HG02678 (cell line): Measurements from ENCODE around the gene ARHGAP21.
"Not testable (repeated sequence)": the region's sequence is repeated elsewhere in the genome, so short reads cannot be mapped to it uniquely, and the experiment has no call there.

Experiments used
- ATAC-seq: cut with Tn5 transposase; IDR thresholded peaks from one replicate; pipeline ENCODE4 v1.9.1; 2021; ENCODE audit warnings: mild to moderate bottlenecking, moderate library complexity; ENCODE audit not compliant: unreplicated experiment

Gene ARHGAP21

DNA sequence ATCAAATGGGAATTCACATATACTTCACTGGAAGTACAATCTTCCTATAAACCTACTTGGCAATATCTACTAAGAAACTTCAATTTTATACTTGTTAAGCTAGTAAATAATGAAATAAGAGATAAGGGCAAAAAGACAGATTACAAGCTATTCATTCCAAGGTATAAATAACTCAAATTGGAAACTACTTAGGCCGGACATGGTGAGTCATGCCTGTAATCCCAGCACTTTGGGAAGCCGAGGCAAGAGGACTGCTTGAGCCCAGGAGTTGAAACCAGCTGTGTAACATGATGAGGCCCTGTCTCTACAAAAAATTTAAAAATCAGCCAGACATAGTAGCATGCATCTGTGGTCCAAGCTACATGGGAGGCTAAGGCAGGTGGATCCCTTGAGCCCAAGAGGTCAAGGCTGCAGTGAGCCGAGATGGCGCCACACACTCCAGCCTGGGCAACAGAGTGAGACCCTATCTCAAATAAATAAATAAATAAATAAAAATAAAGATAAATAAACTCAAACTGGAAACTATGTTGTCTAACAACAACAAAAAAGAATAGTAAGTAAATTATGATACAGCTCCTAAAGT lies 37.6 kb downstream of the ARHGAP21 start:
- ATAC-seq = no peak

DNA sequence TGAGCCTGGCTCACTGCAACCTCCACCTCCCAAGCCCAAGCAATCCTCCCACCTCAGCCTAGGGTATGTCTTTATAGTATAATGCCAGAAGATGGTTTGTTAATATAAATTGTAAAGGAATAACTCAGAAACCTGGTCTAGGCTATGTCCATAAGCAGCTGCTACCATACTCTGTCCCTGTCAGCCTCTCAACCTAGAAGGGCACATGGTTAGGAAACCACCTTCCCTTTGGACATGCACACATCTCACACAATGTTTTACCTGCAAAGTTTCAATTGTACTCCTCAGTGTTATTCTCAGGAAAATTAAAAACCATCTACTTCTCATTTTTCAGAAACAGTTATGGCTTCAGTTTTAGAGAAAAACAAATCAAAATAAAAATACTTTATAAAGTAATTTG lies 40.1 kb downstream of the ARHGAP21 start:
- ATAC-seq = no peak

DNA sequence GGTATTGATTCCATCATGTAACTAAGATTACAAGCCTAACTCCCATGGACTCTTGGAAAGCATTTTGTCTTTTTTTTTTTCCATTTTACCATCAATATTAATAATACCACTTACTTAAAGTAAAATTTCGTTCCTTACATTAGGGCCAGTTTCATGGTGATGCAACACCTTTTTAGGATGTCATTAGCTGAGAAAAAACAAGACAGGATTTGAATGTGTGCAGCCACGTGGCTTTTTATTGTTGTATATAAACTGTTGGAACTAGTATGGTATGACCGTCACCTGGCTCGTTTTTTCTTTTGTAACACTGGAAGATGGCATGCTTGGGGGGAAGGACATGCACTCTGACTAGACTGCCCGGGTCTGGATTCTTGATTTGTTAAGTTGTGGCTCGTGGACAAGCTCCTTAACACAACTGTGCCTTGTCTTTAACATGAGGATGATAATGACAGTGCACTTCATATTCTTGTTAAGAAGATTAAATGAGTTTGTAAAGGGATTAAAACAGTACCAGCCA lies 42.1 kb downstream of the ARHGAP21 start:
- no peak for ATAC-seq

DNA sequence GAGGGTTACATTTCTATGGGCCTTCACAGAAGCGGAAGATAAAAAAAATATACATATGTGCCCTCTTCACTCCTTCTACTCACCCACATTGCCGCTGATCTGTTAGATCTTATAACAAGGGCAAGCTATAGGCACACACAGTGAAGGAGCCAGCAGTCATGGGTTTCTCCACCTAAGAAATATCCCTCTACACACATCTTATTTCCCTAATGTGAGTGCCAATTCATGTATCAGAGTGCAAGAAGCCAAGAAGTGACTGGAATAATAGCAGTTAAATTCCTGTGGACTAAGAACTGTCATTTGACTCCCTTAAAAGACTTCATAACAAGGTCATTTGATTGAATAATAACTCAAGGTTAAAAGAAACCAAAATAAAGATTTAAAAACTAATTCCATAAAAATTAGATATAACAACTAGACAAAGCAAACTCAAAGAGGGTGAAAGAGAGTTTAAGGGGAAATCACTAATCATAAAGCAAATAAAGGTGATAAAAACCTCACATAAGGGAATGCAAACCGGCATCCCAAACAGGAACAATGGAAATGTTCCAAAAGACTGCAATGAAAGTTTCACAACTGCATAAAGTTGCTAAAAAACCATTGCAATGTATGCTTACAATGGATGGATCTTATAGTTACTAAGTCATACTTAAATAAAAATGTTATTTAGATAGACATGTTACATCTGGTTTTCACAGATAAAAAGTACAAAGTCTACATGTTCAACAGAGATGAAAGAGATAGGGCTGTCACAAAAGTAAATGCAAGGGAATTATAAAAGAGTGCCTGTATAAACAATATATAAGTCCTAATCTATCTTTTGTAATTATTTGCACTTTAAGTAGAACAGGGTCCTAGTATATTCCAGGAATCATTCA lies 42.8 kb downstream of the ARHGAP21 start:
- no peak for ATAC-seq

DNA sequence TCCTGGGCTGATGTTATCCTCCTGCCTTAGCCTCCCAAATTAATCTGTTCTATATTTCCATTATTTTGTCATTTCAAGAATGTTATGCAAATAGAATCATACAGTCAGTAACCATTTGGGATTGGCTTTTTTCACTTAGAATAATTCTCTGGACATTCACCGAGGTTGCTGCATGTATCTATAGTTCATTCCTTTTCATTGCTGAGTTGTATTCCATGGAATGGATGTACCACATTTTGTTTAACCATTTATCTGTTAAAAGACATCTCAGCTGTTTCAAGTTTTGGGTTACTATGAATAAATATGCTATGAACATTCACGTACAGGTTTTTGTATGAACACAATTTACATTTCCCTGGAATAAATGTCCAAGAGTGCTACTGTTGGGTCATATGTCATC lies 44.9 kb downstream of the ARHGAP21 start:
- no peak for ATAC-seq

DNA sequence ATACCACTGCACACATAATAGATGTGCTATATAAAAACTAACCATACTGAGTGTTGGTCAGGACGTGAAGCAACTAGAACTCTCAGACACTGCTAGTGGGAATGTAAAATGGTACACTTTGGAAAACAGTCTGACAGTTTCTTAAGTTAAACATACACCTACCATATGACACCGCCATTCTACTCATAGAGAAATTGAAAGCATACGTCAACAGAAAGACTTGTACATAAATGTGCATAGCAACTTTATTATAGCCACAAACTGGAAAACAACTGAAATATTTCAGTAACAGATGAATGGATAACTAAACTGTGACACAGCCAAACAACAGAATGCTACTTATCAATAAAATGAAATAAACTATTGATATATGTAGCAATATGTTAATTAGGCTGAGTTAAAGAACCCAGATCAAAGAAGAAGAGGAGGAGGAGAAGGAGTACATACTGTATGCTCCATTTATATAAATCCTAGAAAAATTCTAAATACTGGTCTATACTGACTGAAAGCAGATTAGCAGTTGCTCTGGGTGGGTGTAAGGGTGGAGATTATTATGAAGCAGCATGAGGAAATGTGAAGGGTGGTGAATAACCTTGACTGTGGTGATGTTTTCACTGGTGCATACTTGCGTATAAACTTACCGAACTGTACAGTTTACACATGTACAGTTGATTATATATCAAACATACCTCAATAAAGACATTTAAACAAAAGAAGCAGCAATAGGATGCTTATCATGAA lies 48.6 kb downstream of the ARHGAP21 start:
- ATAC-seq = no peak

DNA sequence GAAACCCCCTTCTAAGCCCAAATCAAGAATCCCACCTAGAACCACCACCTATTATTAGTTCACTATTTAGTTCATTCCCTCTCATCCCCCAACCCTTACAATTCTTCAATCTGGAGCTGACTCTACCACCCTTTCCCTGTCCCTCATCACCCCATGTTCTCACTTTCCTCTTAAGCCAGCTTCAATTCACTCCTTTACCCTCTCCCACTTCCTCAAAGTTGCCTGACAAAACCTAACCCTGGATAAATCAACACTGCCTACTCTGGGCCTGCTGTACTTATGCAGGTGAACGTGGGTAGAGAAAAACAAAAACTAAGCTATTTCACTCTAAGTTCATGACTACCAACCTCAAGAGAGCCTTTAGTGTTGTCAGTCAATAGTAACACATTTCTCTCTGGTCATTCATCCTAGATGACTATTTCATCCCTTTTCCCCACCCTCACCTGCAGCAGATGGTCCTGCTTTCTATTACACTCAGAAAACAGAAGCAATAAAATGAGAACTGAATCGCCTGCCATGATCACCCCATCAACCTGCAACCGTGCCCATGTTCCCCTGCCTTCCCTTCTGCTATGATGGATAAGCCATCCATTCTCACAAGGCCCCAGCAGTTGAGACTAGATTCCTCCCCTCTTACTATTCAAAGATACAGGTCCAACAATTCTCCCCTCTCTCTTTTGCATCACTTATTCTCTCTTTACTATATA lies 52.6 kb downstream of the ARHGAP21 start:
- no peak for ATAC-seq

DNA sequence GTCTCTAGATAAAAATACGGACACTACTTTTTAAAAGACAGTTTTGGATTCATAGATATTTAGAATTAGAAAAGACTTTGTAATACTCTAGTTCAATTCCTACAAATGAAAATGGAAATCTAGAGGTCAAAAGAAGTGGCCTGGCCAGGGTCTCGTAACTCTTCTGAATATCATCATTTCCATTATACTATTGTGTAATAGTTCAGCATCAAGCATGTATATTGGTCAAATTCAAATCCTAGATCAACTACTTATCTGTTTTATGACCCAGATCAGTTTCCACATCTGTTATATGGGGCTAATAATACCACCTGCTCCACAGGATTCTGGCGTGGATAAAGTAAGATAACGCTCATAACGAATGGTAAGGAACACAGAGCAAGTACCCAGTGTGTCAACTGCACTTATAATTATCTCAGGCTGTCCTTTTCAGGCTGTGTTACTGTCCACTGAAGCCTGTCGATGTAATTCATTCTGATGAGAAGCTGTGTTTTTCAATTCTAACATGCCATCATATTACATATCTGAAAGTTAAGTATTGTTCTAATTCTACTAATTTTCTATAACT lies 54.3 kb downstream of the ARHGAP21 start:
- ATAC-seq = no peak

DNA sequence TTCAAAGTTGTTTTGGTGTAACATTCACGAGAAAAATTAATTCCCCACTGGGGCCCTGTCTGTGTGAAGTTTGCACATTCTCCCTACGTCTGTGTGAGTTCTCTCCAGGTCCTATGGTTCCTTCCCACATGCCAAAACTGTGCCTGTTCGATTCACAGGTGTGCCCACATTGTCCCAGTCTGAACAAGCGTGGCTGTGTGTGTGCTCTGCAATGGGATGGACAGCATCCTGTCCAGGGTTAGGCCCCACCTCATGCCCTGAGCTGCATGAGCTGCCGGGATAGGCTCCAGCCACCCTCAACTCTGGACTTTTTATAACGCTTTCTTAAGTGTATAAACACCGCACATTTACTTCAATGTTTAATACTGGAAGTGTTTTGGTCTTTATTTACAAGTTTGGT lies 55.4 kb downstream of the ARHGAP21 start:
- no peak for ATAC-seq

DNA sequence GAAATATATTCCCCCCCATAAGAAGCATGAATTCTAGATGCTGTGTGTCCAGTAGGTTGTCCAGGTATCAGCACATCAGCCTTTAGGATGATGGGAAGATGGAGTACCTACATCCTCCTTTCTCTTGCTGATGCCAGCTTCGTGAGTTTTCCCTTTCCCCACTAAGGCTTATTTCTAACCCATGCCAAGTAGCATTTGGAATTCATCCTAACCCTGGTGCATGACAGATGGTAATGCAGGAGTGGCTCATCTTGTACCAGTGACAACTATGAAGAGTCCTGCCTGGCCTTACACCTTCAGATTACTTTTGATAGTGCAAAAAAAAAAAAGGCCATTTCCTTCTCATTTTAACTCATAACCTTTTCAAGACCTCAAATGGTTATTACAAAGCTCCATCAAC lies 58.7 kb downstream of the ARHGAP21 start:
- ATAC-seq = no peak

DNA sequence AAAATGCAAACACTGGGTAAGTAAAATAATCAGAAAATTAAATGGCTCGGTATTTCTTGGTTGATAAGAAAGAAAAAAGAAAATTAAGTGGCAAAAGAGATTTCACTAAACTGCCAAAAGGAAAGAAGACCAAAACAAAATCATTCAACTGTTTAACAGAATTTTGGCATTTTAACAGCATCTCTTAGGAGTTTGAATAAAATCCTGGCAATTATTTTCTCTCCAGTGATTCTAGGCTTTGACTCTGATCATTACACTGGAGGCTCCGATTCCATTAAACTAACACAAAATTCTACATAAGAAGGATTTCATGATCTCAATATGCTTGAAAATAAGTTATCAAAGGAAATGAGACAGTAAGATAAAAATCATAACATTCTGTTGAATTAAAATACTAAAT lies 62.3 kb downstream of the ARHGAP21 start:
- no peak for ATAC-seq

DNA sequence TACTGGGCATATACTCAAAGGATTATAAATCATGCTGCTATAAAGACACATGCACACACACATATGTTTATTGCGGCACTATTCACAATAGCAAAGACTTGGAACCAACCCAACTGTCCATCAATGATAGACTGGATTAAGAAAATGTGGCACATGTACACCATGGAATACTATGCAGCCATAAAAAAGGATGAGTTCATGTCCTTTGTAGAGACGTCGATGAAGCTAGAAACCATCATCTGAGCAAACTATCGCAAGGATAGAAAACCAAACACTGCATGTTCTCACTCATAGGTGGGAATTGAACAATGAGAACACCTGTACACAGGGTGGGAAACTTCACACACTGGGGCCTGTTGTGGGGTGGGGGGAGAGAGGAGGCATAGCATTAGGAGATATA lies 65.4 kb downstream of the ARHGAP21 start:
- ATAC-seq = not testable (repeated sequence)

DNA sequence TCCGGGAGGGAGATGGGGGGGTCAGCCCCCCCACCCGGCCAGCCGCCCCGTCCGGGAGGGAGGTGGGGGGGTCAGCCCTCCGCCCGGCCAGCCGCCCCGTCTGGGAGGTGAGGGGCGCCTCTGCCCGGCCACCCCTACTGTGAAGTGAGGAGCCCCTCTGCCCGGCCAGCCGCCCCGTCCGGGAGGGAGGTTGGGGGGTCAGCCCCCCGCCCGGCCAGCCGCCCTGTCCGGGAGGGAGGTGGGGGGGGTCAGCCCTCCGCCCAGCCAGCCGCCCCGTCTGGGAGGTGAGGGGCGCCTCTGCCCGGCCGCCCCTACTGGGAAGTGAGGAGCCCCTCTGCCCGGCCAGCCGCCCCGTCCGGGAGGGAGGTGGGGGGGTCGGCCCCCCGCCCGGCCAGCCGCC lies 67.4 kb downstream of the ARHGAP21 start:
- not testable (repeated sequence) for ATAC-seq

DNA sequence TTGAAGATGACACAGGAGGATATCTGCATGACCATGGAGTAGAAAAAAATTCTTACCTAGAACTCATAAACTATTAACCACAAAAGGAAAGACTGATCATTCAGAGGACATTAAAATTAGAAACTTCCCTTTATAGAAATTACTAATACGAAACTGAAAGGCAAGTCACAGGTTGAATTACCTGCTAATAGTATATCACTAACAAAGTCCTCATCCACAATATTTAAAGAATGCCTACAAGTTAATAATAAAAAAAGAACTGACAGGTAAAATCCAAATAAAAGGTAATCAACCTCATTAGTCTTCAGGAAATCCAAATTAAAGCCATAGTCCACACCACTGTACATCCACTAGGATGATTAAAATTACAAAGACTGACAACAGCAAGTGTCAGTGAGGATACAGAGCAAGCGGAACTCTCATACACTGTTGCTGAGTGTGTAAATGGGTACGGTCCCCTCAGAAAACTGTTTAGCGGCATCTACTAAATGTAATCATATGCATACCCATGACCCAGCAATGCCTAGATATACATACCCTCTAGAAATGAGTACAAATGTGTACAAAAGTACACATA lies 71.2 kb downstream of the ARHGAP21 start:
- peak; percentile 92 for ATAC-seq

DNA sequence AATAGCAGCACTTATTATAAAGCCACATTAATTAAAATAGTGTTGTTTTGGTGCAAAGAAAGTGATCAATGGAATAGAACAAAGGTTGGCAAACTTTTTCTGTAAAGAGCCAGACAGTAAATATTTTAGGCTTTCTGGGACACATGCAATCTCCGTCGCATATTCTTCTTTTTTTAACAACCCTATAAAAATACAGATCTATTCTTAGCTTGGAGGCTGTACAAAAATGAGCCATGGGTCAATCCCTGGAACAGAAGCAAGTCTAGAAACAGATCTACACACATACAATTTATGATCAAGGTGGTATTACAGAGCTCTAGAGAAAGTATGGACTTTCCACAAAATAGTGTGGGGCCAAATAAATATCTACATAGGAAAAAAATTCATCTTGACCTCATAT lies 71.8 kb downstream of the ARHGAP21 start:
- ATAC-seq = peak; percentile 4

DNA sequence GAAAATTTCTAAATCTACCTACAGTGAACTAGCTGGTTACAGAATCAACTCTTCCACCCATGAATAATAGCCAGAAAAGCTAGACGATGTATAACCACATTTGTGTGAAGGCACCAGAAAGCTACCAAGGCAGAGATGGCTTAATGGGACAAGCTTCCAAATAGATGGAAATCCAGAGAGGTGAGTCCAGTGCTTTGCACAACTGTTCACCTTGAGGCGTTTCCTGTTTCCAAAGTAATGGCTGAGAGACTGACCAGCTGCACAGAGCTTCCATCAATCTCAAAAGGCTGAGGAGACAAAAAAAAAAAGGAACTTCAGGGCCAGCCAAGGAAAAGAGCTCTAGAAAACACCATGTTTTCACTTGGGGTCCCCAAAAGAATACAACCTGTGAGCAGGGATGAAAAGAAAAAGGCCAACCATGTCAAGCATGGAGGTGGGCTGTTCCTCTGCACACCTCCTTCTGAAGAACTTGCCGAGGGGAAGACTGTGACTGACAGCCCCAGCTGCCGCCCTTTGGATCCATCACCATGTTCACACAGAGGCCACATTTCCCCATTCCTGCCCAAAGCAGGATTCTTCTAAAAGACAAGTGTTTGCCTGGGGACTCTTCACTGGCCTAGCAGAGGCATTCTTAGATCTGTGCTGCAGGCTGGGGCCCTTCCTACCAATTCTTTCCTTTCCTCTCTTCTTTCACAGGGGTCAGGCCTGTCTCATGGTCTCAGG lies 72.9 kb downstream of the ARHGAP21 start:
- no peak for ATAC-seq

DNA sequence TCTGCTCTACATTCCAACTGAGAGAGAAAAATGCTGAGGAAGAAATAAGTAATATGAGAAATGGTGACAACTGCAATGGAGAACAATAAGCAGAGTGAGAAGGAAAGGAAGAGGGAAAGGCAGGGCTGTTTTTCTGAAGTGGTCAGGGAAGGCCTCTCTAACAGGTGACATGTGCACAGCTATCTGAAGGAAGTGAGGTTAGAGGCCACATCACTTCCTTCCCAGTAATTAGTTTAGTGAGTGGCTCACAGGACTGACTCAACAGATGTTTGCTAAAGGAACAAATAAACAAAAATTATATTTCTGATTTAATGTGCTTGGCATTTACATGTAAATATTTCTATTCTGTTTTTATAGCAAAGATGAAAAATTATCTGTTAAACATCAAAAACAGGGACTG lies 77.9 kb downstream of the ARHGAP21 start:
- peak; percentile 35 for ATAC-seq

DNA sequence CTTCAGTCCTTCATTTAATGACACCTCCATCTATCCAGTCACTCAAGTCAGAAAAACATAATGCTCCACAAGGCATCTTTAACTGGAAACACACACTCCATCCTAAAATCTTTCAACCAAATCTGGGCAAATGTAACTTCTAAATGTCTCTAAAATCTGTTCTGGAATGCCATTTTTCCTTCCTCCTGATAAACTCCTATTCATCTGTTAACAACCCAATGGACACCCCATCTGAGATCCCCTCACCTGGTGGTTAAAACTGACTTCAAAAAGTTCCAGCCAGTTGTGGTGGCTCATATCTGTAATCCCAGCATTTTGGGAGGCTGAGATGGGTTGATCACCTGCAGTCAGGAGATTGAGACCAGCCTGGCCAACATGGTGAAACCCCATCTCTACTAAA lies 78.7 kb downstream of the ARHGAP21 start:
- ATAC-seq = no peak

DNA sequence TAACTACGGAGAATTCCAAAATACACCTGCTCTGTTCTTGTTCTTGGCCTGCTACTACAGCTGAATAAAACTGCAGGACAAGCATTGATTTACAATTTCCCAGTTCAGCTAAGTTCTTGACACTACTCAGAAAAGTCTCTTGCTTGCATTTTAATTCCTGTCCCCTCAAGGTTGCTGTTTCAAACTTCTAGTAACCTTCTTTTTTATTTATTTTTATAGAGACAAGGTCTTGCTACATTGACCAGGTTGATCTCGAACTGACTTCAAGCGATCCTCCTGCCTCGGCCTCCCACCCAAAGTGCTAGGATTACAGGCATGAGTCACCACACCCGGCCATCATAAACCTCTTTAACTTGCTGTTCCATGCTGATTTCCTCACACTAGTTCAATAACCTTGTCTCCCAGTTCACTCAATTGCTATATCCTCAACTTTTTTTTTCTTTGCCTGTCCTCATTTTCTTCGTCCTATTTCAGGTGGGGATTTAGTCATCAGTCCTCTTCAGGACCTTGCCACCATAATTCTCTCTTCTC lies 79.9 kb downstream of the ARHGAP21 start:
- no peak for ATAC-seq
